Measurements from ENCODE around the gene STK24.
A peak's percentile ranks its signal among the peaks of the same experiment; 100 is the strongest.

Gene STK24

DNA sequence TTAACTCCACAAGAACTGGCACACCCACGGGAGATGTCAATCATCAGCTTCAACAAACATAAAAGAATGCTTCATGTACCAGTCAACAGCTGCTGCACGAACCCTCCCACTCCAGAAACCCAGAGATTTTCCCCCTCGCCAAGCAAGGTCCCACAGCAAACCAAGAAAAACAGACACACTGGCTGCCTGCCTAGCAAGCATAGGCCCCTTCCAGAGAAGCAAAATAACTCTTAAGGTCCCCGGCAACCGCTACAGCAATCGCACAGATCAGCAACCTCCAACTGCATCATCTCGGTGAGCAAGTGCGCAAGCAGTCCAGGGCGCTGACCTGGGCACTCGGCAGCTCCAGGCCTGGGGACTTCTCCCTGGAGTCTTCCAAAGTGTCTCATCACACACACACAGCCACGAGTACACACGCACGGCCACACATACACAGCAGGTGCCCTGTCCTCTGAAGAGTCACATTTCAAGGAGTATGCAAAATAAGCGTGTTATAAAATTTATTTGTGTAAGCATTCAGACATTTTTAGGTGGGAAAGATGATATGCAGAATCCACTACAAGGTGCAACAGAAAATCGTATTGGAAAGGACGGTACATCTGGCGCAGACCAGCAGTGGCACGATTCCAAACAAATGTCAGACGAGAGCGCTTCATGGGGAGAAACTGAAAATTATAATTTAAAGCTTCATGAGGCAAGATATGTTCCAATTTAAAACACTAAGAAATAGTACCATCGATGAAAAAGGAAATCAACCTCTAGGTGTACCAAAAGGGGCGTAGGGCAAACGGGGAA, 125.0 kb downstream of the STK24 start:
- TF ChIP-seq, protein P1, sequence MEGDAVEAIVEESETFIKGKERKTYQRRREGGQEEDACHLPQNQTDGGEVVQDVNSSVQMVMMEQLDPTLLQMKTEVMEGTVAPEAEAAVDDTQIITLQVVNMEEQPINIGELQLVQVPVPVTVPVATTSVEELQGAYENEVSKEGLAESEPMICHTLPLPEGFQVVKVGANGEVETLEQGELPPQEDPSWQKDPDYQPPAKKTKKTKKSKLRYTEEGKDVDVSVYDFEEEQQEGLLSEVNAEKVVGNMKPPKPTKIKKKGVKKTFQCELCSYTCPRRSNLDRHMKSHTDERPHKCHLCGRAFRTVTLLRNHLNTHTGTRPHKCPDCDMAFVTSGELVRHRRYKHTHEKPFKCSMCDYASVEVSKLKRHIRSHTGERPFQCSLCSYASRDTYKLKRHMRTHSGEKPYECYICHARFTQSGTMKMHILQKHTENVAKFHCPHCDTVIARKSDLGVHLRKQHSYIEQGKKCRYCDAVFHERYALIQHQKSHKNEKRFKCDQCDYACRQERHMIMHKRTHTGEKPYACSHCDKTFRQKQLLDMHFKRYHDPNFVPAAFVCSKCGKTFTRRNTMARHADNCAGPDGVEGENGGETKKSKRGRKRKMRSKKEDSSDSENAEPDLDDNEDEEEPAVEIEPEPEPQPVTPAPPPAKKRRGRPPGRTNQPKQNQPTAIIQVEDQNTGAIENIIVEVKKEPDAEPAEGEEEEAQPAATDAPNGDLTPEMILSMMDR (IDR thresholded peaks at IDR 0.05; ENCODE audit: low read depth, low read length, missing control alignments) = no peak
- DNase-seq (ENCODE audit: low read depth) = no peak
- H3K4me3 ChIP-seq (ENCODE audit: low read depth, low read length) = no peak overlapping the region

GRCh38 chr13:98450539-98451111, 126.3 kb downstream of the STK24 start:
- TF ChIP-seq, protein P1 (IDR thresholded peaks at IDR 0.05; ENCODE audit: low read depth, low read length, missing control alignments) = no peak
- no peak for DNase-seq (ENCODE audit: low read depth)
- no peak overlapping the region for H3K4me3 ChIP-seq (ENCODE audit: low read depth, low read length)

GRCh38 chr13:98450026-98450425, 126.9 kb downstream of the STK24 start:
- H3K4me3 ChIP-seq (ENCODE audit: low read depth, low read length) = no peak overlapping the region
- TF ChIP-seq, protein P1 (IDR thresholded peaks at IDR 0.05; ENCODE audit: low read depth, low read length, missing control alignments) = no peak
- DNase-seq (ENCODE audit: low read depth) = no peak

GRCh38 chr13:98449273-98449672, 127.6 kb downstream of the STK24 start:
- TF ChIP-seq, protein P1 (IDR thresholded peaks at IDR 0.05; ENCODE audit: low read depth, low read length, missing control alignments) = no peak
- no peak for DNase-seq (ENCODE audit: low read depth)
- no peak overlapping the region for H3K4me3 ChIP-seq (ENCODE audit: low read depth, low read length)

DNA sequence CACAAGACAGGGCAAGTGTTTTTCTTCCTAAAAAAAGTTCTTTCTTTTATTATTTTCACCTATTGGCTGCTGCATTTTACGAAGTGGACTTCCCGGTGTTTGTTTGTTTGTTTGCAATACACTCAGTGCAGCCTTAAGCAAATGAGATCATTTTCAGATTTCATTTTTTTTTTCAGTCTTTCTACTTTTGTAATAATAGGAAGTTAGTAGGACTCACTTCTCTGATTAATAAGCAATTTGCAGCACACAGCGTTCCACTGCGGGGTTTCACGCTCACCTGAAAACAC, 128.3 kb downstream of the STK24 start:
- no peak overlapping the region for H3K4me3 ChIP-seq (ENCODE audit: low read depth, low read length)
- no peak for DNase-seq (ENCODE audit: low read depth)
- TF ChIP-seq, protein P1 (IDR thresholded peaks at IDR 0.05; ENCODE audit: low read depth, low read length, missing control alignments) = no peak

DNA sequence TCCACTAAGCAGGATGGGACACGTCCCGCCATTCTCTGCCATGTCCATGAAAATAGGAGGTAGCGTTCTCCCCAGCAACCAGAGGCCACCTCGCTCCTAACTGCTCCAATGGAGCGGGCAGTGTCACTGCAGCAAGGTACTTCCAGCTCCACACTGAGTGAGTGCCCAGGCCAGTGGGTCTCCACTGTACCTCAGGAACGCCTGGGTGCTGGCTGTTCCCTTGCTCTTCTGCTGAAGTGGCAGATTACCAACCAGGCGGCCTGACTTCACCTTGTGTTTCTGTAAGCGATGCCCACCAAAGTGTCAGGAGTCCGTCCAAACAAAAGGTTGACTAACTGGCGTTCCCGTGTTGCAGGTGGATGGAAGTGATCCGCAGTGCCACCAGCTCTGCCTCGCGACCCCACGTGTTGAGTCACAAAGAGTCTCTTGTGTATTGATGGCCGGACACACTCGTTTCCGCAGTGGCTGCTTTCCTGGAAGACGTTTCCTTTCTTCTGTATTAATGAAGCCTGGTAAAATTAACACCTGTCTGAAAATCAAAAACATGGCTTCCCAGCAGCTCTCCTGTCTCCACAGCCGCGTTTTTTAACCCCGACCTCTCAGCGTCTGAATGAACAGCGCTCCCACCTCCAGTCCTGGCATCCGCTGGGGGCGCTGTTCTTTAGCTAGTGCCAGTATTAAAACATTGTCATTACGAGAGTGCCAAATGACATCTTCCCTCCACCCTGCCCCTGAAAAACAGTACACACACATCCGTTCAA, 128.8 kb downstream of the STK24 start:
- TF ChIP-seq, protein P1 (IDR thresholded peaks at IDR 0.05; ENCODE audit: low read depth, low read length, missing control alignments) = peak; percentile 78
- H3K4me3 ChIP-seq (ENCODE audit: low read depth, low read length) = no peak overlapping the region
- peak; percentile 48 for DNase-seq (ENCODE audit: low read depth)
